Activated T-cell treated with anti-CD3 and anti-CD28 coated beads, Interleukin-2, amount 50 U/mL, for 4 hours (primary cell): ENCODE results near the gene BUB3. TPM values are rescaled to one million over a fixed set of nuclear protein-coding genes. Genes with fewer than 3 reads are reported as not detected.

ENCODE experiments used
- ATAC-seq, 2 donors: fragments of 200-7000 bp; cut with Tn5 transposase; one replicate each; pipeline ENCODE4 v1.10.0; 2021
- DNase-seq: peaks from one replicate; pipeline ENCODE4 v3.0.0-alpha.2; 2020
- H3K27me3 Mint-ChIP-seq: one replicate; pipeline ENCODE4 v1.8.0; 2021; ENCODE audit warnings: low read depth, mixed read lengths
- H3K36me3 Mint-ChIP-seq: one replicate; pipeline ENCODE4 v1.8.0; 2022; ENCODE audit warnings: mixed read lengths; ENCODE audit not compliant: insufficient read depth
- H3K4me1 Mint-ChIP-seq: one replicate; pipeline ENCODE4 v1.8.0; 2021; ENCODE audit warnings: low read depth, mixed read lengths
- H3K4me3 Mint-ChIP-seq: one replicate; pipeline ENCODE4 v1.8.0; 2021; ENCODE audit warnings: mild to moderate bottlenecking, moderate library complexity, mixed read lengths
- H3K9me3 Mint-ChIP-seq: one replicate; pipeline ENCODE4 v1.8.0; 2021; ENCODE audit warnings: mixed read lengths
- total RNA-seq, 3 donors: library from RNA; stranded (reverse); gene quantifications; one replicate each; pipeline ENCODE4 v1.2.1, GENCODE V29; 2021

Gene BUB3
- total RNA-seq, 3 donors from 2014 or later = 169 to 185 (median 173) TPM

- Mint-ChIP-seq H3K27me3 (peaks cover 84% of the 10 kb centered on the region), H3K4me1 (peaks cover 57% of the 10 kb centered on the region), H3K9me3 (no peaks in the 10 kb centered on the region), H3K36me3 (no peaks in the 10 kb centered on the region), H3K4me3 (peak overlapping the region; percentile 81)
- peak; percentile 25 to 31 for ATAC-seq
- DNase-seq = peak; percentile 14
These were observed 17.2 kb upstream of the BUB3 start for GRCh38 chr10:123136806-123137642.

- H3K36me3 Mint-ChIP-seq = no peaks in the 10 kb centered on the region
- peaks cover 82% of the 10 kb centered on the region for H3K27me3 Mint-ChIP-seq
- no peaks in the 10 kb centered on the region for H3K9me3 Mint-ChIP-seq
- ATAC-seq (no peak), DNase-seq (no peak)
- no peak overlapping the region for H3K4me3 Mint-ChIP-seq
- peaks cover 56% of the 10 kb centered on the region for H3K4me1 Mint-ChIP-seq
These were observed 15.1 kb upstream of the BUB3 start for GRCh38 chr10:123139165-123139520.

DNA sequence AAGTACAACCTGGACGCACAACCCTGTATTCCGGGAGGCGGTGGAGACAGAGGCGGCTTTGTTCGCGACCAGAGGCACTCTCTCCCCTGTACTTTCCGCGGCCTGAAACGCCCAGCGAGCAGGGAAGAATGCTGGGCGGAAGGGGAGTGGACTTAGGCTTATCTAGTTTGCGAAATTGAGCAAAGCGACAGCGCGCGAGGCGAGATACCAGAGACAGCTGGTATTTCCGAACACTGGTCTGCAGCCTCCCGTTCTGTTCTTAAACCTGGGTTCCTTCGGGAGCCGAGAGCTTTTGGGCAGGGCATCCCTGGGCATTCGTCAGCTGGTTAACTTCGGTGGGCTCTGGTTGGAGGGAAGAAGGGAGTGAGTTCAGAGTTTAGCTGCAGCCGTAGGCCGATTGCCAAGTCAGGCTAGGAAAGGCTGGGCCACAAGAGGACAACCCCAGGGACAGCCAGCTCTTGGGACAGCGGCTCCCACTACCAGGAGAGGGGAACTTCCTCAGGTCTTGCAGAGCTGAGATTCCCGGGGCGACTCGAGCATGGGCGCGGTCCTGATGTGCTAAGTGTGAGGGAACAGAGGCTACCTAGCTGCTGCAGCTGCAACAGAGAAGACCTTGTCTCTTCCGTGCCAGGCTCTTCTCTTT lies 14.6 kb upstream of the BUB3 start:
- peaks cover 56% of the 10 kb centered on the region for H3K4me1 Mint-ChIP-seq
- no peaks in the 10 kb centered on the region for H3K9me3 Mint-ChIP-seq
- H3K27me3 Mint-ChIP-seq = peaks cover 82% of the 10 kb centered on the region
- H3K36me3 Mint-ChIP-seq = no peaks in the 10 kb centered on the region
- no peak overlapping the region for H3K4me3 Mint-ChIP-seq
- DNase-seq (no peak), ATAC-seq (no peak)

DNA sequence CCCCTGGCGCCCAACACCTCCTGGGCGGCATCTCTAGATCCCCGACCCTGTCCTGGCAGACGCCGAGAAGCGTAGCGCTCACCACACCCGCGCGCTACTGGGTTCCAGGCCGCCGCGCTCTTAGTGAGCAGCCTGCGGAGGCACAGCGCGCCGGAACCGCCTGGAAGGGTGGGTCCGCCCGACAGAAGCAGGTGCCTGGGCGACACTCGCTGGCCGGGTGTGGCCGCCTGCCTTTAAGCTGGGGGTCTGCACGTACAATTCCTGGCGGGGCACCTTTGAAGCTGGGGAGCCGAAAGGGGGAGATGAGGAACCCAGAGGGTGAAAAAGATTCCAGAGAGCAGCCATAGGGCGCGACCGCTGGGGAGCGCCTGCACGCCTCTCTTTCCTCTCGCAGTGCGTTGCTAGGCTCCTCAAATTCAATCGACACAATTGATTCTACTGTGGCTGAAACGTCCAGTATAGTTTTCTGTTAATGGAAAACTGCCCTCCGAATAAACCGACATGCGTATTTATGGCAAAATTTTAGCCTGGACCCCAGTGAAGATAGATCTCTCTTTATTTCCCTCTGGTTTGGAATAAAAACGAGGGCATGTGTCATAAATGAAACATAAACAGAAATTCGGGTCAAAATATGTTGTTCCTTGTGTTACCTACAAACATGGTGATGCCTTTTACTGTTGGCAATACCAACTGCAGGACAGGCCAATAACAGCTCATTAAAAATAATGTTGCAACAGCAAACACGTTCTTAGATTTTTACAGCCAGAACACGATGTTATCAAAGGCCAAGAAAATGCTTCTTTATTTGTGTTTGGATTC lies 13.8 kb upstream of the BUB3 start:
- H3K4me1 Mint-ChIP-seq = peaks cover 60% of the 10 kb centered on the region
- H3K4me3 Mint-ChIP-seq = peak overlapping the region; percentile 43
- H3K27me3 Mint-ChIP-seq = peaks cover 86% of the 10 kb centered on the region
- DNase-seq (peak; percentile 11), ATAC-seq (peak; percentile 8 to 19)
- H3K9me3 Mint-ChIP-seq = no peaks in the 10 kb centered on the region
- H3K36me3 Mint-ChIP-seq = no peaks in the 10 kb centered on the region

GRCh38 chr10:123140983-123141390 lies 13.2 kb upstream of the BUB3 start:
- no peak for DNase-seq
- no peak for ATAC-seq
- Mint-ChIP-seq H3K4me1 (peaks cover 66% of the 10 kb centered on the region), H3K36me3 (no peaks in the 10 kb centered on the region), H3K4me3 (no peak overlapping the region), H3K27me3 (peaks cover 92% of the 10 kb centered on the region), H3K9me3 (no peaks in the 10 kb centered on the region)

- no peak for ATAC-seq
- Mint-ChIP-seq H3K4me1 (peaks cover 64% of the 10 kb centered on the region), H3K36me3 (no peaks in the 10 kb centered on the region), H3K4me3 (no peak overlapping the region), H3K9me3 (no peaks in the 10 kb centered on the region), H3K27me3 (peaks cover 91% of the 10 kb centered on the region)
- DNase-seq = no peak
These were observed 12.2 kb upstream of the BUB3 start for GRCh38 chr10:123141791-123142700.

GRCh38 chr10:123142701-123143161 lies 11.5 kb upstream of the BUB3 start:
- Mint-ChIP-seq H3K9me3 (no peaks in the 10 kb centered on the region), H3K4me3 (no peak overlapping the region), H3K36me3 (no peaks in the 10 kb centered on the region), H3K4me1 (peaks cover 66% of the 10 kb centered on the region), H3K27me3 (peaks cover 91% of the 10 kb centered on the region)
- ATAC-seq (no peak), DNase-seq (no peak)

DNA sequence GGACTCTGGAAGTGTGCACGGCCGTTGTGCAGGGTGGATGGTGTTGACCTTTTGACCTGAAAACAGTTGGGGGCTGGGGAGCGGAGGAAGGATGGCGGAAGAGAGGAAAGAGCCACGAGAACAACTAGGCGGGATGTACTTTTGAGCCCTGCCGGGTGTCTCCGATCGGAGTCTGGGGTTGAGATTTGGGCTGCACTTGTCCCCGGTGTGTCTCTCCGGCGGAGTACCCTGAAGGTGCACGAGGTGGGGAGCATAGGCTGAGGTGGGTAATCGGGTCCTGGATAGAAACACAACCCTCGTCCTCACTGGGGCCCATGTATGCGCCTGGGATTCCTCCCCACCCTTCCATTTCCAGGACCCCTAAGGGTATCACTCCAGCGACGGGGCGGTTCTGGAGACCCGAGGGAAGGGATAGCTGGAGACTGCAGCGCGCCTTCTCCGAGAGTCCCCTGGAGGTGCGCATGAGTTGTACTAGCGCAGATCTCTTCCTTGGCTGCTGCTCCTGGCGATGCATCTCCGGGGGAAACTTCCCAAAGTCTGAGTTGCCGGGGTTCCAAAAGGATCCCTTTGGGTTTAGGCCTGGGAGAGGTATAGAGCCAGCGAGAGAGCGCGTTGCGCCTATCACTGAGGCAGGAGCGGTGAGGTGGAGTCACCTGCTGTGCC lies 10.9 kb upstream of the BUB3 start:
- ATAC-seq (no peak), DNase-seq (no peak)
- peaks cover 85% of the 10 kb centered on the region for H3K27me3 Mint-ChIP-seq
- no peaks in the 10 kb centered on the region for H3K36me3 Mint-ChIP-seq
- H3K9me3 Mint-ChIP-seq = no peaks in the 10 kb centered on the region
- H3K4me3 Mint-ChIP-seq = no peak overlapping the region
- peaks cover 63% of the 10 kb centered on the region for H3K4me1 Mint-ChIP-seq

GRCh38 chr10:123143825-123144168 lies 10.4 kb upstream of the BUB3 start:
- H3K27me3 Mint-ChIP-seq = peaks cover 83% of the 10 kb centered on the region
- H3K9me3 Mint-ChIP-seq = no peaks in the 10 kb centered on the region
- DNase-seq (no peak), ATAC-seq (no peak)
- H3K4me1 Mint-ChIP-seq = peaks cover 63% of the 10 kb centered on the region
- no peaks in the 10 kb centered on the region for H3K36me3 Mint-ChIP-seq
- H3K4me3 Mint-ChIP-seq = no peak overlapping the region

DNA sequence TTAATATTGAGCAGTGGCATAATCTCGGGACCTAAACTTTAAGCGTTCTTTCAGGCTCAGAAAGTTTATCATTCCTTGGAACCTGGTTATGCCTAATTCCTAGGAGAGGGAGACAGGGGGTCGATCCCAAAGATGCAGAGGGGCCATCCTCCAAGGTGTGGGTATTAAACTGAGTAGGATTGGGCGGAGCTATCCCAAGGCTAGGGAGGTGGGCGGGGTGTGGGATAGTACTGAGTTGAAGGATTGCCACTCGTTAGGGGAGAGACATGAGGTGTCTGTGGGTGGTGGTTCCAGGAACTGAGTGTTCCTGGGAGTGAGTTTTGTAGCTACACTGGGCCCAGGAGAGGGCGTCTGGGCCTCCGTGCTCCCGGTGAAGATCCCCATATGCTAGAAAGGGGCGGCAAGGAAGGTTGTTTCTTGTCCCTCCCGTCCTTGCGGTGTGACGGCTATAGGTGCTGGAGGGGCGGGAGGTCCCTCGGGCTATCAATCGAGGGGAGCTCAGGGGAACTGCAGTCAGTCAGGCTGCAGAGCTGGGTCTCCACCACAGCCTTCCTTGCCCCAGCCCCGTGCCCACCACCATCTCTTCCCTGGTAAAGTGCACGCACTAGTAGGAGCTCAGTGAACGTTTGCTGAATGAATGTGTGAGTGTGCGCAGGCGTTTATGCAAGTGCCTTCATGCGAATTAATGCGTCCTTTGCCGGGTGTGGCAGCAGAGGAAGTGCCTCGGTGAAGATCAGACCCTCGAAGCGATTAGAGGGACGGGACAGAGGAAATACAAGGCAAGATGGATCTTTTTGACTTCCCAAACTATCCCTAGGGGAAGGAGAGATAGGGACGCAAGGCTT lies 9.3 kb upstream of the BUB3 start:
- H3K9me3 Mint-ChIP-seq = no peaks in the 10 kb centered on the region
- H3K27me3 Mint-ChIP-seq = peaks cover 78% of the 10 kb centered on the region
- DNase-seq = peak; percentile 7
- H3K36me3 Mint-ChIP-seq = peaks cover 2% of the 10 kb centered on the region
- peak overlapping the region; percentile 35 for H3K4me3 Mint-ChIP-seq
- ATAC-seq = no peak
- H3K4me1 Mint-ChIP-seq = peaks cover 64% of the 10 kb centered on the region

DNA sequence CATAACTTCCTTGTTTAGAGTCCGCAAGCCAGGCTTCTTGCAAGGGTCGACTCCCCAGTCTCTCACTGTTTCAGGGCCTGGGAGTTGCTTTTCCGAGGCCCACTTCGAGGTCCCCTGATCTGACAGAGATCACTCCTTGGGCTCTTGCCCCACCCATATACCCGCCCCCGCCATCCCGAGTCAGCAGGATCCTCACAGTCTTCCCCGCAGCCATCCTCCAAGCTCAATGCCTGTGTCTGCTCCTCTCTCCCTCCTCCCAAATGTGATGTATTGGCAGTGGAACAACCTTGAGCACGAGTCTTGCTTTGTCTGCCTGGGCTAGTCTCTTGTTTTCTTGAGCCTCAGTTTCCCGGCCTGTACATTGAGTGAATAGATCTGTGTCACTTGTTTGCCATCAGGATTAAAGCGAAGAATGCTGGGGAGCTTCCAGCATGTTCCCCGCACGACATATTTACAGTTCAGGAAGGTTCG lies 8.6 kb upstream of the BUB3 start:
- peaks cover 2% of the 10 kb centered on the region for H3K36me3 Mint-ChIP-seq
- ATAC-seq (no peak), DNase-seq (no peak)
- H3K9me3 Mint-ChIP-seq = no peaks in the 10 kb centered on the region
- peaks cover 78% of the 10 kb centered on the region for H3K27me3 Mint-ChIP-seq
- peak overlapping the region; percentile 9 for H3K4me3 Mint-ChIP-seq
- H3K4me1 Mint-ChIP-seq = peaks cover 65% of the 10 kb centered on the region

GRCh38 chr10:123146013-123146893 lies 7.9 kb upstream of the BUB3 start:
- peaks cover 2% of the 10 kb centered on the region for H3K36me3 Mint-ChIP-seq
- H3K4me3 Mint-ChIP-seq = peak overlapping the region; percentile 24
- H3K4me1 Mint-ChIP-seq = peaks cover 68% of the 10 kb centered on the region
- H3K27me3 Mint-ChIP-seq = peaks cover 74% of the 10 kb centered on the region
- no peaks in the 10 kb centered on the region for H3K9me3 Mint-ChIP-seq
- DNase-seq (no peak), ATAC-seq (no peak)
